HS-27A (cell line): ENCODE data around the gene NEXMIF.
"Not testable (repeated sequence)": the region's sequence is repeated elsewhere in the genome, so short reads cannot be mapped to it uniquely, and the experiment has no call there.

Experiments used
- DNase-seq: peaks from one replicate; pipeline ENCODE4 v3.0.0-alpha.2; 2012; ENCODE audit warnings: low read depth, missing footprints

NEXMIF gene

GRCh38 chrX:74788545-74789086 lies 136.6 kb downstream of the NEXMIF start:
- no peak for DNase-seq

GRCh38 chrX:74784629-74785028 lies 140.6 kb downstream of the NEXMIF start:
- no peak for DNase-seq

- DNase-seq, result no peak
These were observed 143.7 kb downstream of the NEXMIF start for GRCh38 chrX:74781507-74782034.

GRCh38 chrX:74779175-74779574 lies 146.1 kb downstream of the NEXMIF start:
- no peak for DNase-seq

- DNase-seq, result no peak
These were observed 150.3 kb downstream of the NEXMIF start for GRCh38 chrX:74774988-74775387.

- no peak for DNase-seq
These were observed 188.8 kb downstream of the NEXMIF start for GRCh38 chrX:74736450-74736849.

GRCh38 chrX:74705269-74705668 lies 220.0 kb downstream of the NEXMIF start:
- no peak for DNase-seq

- not testable (repeated sequence) for DNase-seq
These were observed 223.9 kb downstream of the NEXMIF start for GRCh38 chrX:74701343-74701742.

GRCh38 chrX:74684466-74684865 lies 240.8 kb downstream of the NEXMIF start:
- no peak for DNase-seq
